Activated T-cell treated with anti-CD3 and anti-CD28 coated beads, Interleukin-2, amount 50 U/mL, for 48 hours (primary cell): ENCODE results near the gene APOBEC3H.
A peak's percentile ranks its signal among the peaks of the same experiment; 100 is the strongest.

Experiments used
- DNase-seq, 2 experiments: peaks; one replicate each; pipeline ENCODE4 v3.0.0-alpha.2; 2020

APOBEC3H gene

DNA sequence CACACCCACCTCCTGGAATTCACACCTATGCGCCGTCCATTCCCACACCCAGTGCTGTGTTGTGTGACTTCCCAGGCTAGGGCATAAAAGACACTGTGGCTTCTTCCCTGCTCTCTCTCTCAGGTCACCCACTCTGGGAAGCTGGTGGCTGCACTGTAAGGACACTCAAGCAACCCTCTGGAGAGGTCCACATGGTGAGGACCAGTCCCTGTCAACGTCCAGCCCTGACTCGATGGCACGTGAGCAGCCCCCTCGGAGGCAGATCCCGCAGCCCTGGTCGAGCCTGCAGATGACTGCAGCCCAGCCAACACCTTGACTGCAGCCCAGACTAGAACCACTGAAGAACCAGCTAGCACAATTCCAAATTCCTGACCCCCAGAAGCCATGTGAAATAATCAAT lies 39.3 kb downstream of the APOBEC3H start:
- no peak for DNase-seq

DNA sequence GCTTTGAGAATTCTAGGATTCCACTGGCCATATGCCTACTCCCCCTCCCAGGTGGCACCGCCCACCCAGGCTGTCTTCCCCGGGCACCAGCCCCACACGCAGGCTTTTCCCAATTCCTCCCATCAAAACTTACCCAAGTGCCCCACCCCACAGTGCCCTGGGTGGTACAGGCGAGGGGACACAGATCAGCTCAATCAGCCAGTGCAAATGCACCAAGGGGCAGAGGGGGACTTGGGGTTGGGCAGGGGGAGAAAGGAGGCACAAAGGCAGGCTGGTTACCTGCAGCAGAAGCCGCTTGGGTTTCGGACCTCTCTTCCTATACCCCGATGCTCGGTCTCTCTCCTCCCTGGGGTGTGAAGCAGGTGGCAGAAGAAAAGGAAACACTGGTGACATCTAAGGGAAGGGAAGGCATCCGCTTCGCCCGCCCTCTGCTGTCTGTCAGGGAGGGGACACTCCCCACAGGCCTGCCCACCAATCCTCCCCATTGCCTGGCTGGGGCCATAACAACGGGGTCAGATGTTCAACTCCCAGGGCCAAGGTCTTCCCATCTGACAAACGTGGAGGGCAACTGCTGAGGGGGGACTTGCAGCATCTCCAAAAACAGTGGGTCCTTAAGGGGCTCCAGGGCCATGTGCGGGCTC lies 41.4 kb downstream of the APOBEC3H start:
- DNase-seq = no peak

DNA sequence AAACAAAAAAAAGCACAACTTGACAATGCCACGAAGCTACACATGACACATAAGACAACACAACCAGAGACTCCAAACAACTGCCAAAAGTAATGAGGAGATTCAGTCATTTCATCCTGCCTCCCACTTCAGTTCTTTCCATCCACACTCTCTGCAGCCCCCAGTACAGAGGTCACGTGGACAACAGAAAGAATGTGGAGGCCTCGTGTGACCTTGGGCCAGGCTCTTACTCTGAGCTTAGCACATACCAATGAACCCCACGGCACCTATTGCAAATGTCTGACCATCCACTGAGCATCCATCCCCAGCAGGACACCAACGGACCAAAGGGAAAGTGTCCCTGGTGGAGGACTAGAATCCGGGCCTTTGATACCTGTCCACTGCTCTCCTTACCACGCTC lies 42.9 kb downstream of the APOBEC3H start:
- no peak for DNase-seq

DNA sequence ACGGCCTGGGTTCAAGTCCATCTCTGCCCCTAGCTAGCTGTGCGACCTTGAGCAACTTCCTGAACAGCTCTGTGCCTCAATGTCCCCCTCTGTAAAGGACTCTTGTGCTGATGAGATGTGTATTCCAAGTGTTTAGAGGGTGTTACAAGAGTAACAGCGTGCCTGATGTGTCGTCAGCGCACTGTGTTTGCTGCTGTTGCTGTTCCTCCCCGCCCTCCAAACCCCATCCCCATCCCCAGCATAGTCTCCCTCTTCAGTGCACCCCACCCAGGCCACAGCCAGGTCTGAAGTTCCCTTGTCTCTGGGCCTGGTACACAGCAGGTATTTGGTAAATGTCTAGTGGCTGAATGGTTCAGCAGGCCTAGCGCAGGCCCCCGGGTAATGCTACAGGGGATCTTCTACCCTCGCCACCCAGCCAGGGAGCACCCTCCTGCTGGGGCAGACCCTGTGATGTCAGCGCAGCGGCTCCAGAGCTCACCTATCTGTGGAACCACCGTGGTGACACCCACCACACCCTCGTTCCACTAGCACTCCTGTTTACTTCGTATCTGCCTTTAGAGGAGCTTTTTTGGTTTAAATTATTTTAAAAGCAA lies 45.1 kb downstream of the APOBEC3H start:
- DNase-seq = no peak

DNA sequence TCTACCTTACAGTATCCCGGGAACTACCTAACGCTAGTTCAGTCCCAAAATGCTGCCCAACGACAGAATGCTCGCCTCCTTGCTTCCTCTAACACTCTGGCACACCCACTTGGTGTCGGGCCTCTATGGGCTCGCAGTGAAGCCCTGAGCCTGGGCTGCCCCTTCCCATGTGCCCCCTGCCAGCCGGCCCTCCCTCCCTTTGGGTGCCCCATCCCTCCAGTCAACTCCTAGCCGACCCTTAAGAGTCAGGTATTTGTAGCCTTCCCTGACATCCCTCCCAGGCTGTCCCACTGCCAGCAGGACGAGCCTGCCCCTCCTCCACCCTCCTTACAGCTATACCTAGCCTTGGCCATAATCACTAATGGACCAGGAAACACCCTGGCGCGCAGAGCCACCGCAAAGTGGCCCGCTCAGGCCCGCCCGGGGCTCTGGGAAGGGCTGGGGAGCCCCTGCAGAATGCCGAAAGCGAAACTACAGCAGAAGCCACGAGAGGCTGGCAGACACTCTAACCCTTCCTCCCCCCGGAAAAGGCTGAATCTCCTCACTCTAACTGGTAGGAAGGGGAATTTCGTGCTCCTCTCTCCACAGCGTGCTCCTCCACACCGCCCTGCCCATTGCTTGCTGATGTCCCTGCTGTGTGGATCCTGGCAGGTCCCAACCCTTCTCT lies 47.2 kb downstream of the APOBEC3H start:
- peak; percentile 61 to 67 for DNase-seq

DNA sequence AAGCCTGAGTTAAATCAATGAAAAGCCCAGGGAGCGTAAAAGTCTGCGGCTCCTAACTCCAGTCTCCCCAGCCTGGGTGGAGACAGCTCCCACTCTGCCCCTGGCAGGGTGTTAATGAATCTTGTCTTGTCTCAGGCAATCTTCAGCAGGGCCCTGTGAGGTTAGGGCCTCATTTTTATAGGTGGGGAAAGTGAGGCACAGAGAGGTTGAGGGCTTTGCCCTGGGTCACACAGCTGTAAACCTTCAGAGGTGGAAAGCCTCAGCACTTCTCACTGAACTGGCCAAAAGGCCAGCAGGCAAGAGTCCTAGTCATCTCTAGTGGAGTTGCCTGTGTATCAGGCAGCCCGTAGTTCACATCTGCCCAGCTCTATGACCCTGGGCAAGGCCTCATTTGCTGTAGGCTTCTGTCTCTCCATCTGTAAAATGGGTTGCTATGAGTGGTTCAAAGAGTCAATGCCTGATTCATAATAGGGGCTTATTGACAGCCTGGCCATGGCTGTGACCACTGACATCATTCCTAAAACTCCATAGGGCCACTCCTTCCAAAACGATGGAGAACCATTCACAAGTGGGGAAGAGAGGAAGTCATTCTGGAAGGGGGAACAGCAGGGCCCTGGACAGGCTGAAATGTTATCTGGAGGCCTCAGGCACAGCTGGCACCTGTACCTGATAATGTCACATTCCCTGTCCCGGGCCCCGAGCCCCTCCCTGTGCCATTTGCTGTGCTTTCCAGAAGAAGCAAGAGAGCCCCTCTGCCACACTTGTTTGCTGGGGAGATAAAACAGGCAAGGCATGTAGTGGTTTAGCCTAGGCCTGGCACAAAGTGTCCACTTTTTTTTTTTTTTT lies 49.4 kb downstream of the APOBEC3H start:
- DNase-seq = no peak

DNA sequence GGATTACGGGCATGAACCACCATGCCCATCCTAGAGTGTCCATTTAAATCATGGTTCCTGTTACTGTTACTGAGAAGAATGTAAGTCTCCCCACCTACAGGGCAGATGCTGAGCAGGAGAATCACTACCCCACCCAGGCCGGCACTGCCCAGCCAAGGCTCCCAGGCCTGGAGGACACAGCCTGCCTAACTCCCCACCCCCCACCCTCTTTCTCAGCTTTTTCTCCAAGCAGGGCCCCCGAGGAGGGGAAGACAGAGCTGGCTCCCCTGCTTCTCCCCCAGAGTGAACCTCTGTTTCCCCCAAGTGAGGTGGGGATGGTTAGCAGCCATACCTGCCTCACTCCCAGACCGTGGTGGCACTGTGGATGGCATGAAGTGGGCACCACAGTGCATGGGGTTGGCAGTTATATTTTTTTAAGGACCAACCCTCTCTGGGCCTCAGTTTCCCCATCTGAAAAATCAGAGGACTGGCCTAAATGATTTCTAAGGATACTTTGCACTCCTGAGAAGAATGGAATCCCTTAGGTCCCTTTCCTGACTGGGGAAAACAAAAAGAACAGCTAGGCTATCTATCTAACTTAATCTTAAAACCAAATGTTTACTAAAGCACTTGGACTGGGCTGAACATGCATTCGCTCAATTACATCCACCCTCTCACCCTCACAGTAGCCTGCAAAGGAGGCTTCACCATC lies 50.4 kb downstream of the APOBEC3H start:
- no peak for DNase-seq

DNA sequence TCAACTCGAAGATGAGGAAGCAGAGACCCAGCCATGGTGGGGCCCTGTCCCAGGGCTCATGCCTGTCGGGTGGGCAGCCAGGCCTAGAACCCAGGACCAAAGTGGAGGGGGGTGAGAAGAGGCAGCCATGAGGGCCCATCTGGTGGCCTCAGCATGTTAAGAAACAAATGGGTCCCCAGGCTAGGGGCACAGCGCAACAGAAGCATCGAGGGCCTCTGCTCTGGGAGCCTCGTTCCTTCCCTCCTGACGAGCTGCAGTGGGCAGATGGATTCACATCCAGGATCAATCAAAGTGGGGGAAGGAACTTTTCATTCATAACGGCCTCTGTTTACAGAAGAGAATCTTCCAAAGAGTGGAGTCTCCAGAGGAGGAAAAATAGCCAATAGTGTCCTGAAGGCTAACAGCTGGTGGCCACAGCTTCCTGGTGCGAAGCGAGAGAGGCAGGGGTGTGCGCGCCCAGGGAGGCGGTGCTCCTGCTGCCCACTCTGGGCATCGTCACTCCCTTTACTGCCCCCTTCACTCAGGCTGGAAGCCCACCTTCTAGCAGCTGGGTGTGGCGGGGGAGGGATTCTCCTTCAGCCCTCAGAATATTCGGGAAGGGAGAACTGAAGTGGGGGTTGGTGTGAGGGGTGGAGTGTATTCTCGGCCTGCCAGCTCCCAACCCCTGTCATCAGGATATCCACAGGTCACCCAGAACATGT lies 51.1 kb downstream of the APOBEC3H start:
- DNase-seq = no peak

DNA sequence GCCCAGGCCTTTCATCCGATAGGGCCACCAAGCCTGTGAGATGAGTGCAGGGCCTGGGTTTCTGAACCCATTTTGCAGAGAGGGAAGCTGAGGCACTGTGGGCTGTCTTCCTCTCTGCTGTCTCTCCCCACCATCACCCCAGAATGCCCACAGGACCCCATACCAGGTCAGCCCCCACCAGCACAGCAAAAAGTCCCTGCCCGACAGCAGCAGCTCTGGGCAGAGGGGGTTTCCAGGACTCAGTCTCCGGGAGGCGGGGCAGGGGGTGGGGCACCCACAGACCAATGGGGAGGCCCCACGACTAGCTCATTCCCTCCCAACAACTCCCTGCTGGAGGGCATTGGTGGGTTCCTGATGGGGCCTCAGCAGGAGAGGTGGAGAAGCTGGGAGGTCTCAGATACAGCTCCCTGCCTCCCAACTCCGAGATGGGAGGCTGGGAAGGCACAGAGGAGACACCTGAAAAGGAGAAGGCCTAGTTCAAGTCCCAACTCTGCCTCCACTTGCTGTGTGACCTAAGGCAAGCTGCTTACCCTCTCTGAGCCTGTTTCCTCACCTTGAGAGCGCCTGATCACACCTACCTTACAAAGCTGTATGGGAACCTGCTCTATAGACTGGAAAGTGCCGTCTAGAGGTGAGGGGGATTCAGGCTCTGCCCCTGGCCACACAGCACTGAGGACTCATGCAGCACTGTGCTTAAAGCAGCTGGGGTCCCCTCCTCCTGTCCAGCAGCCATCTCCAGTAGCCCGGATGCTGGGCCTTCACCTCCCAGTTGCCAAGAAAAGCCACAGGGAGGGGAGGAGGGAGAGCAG lies 51.9 kb downstream of the APOBEC3H start:
- peak; percentile 80 to 84 for DNase-seq

DNA sequence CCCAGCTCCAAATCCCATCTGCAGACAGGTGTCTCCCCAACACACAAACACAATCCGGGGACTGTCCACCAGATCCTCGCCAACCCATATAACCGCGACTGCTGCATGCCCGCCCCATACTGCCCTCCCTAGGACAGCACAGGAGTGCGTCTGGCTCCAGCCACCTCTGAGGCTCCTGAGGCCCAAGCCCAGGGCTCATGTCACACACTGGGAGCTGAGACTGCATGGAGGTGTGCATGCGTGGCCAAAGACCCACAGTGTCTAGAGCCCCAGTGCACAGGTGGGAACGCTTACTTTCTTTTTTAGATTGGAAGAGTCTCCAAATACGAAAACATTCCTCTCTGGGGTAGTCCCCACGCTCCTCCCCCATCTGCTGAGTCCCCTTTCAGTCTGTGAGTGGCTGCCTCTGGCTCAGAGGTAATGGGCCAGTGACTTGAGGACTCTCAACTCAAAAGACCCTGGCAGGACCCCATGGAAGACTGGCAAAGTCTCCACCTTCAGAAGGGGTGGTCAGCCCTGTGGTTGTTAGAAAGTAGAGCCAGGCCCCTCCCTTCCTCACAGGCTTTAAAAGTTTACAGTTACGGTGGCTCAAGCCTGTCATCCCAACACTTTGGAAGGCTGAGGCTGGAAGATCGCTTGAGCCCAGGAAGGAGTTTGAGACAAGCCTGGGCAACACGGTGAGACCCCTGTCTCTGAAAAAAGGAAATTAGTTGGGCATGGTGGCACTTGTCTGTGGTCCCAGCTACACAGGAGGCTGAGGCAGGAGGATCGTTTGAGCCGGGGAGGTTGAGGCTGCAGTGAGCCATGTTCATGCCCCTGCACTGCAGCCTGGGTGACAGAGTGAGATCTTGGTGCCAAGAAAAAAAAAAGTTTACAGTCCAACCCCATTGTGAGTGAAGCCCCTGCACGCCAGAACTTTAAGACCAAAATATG lies 53.1 kb downstream of the APOBEC3H start:
- no peak for DNase-seq

DNA sequence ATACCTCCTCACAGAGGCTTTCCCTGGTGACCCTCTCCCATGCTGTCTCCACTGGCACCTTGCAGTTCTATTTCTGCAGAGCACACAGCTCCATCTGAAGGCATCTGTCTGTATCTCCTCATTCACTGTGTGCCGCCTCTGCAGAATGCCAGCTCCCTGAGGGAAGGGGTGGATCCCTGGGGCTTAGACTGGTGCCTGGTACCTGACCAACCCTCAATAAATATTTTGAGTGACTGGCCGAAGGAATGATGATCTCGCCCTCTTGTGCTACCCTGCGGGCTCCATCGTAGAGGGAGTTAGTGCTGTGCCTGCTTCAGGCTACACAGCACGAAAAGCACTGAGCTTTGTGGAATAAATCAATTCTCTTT lies 53.8 kb downstream of the APOBEC3H start:
- DNase-seq = no peak

DNA sequence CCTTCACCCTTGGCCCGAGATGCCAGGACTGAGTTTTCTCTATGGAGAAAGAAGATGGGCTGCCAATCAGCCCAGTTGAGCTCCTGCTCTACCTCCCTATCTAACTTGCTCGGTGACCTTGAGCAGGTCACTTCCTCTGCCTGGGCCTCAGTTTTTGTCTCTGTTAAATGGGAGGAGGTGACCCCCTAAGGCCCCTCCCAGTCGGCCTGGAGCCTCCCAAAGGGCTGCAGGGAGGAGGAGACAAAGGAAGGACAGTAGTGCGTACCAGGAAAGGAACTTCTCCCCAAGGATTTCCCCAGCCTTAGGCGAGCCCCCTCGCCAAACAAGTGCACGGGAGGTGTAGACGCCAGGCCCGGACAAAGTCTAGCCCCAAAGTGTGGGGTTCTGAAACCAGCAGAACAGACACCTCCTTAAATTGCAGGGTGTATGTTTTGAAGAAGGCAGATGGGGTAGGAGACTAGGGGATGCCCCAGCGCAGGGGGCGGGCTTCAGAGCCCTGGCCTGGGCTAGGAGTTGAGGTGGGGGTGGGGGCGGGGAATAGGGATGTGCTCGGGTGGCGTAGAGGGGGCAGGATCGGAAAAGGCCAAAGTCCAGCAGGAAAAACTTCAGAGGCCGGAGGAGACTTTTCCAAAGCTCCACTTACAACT lies 54.4 kb downstream of the APOBEC3H start:
- DNase-seq = no peak

DNA sequence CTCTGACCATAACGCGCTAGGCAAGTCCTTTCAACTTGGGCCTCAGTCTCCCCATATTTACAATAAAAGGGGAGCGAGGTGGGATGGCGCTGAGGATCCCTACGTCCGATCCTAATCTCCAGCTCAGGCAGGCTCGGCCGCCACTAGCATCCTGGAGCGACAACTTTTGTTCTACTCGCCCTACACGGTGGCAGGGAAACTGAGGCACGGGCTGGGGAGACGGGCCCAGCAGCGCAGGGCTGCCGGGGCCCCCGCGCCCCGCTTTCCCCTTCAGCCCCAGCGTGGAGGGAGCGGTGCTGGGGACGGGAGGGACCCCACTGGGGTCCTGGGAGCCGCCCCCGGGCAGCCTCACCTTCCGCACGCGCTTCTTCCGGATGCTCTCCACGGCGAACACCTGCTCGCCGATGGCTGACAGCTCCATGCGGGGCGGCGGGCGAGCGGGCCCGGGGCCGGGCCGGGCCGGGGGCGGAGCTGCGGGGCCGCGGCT lies 55.0 kb downstream of the APOBEC3H start:
- no peak for DNase-seq

DNA sequence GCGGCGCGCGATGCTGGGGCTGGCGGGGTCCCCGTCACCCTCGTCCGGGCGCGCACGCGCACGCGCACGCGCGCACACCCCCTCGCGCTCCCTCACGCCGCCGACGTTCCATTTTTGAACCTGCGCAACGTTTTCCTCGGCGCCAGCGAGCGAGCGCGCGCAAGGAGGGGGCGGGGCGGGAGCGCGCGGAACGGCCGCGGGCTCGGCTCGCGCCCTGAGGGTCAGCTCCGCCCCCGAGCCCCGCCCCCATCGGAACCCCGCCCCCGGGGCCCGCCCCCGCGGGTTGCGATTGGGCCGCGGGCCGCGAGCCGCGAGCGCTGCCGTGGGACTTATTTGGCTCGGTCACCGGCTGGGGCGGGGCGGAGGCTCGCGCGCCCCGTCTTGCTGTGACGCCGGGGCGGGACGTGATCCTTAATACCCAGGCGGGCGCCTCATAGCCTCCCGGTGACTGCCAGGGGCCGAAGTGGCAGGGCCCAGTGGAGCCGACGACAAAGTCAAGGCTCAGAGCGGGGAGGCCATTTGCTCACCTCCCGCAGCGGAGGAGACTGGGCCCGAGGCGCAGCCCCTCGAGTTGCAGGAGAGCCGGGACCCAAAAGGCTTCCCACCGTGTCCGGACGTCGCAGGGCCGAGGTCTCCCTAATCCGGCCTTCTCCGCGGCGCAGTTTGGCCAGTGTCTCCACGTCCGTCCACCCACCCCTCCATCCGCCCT lies 55.6 kb downstream of the APOBEC3H start, which contains the start of gene CBX7:
CBX7 (minus strand) TSS at position 170 of the 709 bp plus-strand sequence. CDS start 236 bp downstream, outside the sequence.
- DNase-seq = peak; percentile 98 to 99

DNA sequence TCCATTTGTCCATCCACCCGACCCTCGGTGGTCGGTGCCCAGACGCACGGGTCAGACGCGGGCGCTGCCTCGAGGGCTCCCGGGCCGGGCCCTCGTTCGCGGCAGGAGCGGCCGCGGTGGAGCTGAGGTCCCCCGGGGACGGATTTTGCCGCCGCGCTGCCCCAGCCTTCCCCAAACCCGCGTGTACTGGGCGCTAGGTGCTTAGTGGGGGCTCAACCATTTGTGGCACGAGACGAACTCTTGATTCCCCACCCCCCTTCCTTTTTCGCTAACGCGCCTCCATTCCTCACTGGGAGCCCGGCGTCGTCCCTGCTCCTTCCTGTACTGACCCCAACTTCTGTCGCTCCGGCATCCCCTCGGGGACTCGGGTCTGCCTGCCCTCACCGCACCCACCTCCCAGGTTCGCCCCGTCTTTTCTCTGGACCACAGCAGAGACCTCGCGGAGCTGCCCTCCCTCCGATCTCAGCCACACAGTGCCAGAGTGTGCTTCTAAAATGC lies 56.2 kb downstream of the APOBEC3H start:
- no peak for DNase-seq
